Sigmoid colon (tissue), 4 donors: ENCODE measurements around the gene ANK2.

Experiments
- CTCF ChIP-seq, 4 experiments: fragments of 450-650 bp in 3 of 4; fragments of 200-600 bp in 1 of 4; IDR thresholded peaks; one replicate each; pipeline ENCODE4 v1.5.1; 2016 to 2019; ENCODE audit warnings: antibody characterized with exemption in 4 of 4, mild to moderate bottlenecking in 3 of 4, moderate library complexity in 2 of 4
- POLR2A ChIP-seq, 2 donors: fragments of 450-650 bp; IDR thresholded peaks; one replicate each; pipeline ENCODE4 v1.6.1; 2016; ENCODE audit warnings: antibody characterized with exemption in 2 of 2, mild to moderate bottlenecking in 2 of 2, moderate library complexity in 2 of 2
- POLR2AphosphoS5 ChIP-seq, 4 donors: sonication (generic); formaldehyde crosslinking; IDR thresholded peaks; one replicate each; pipeline ENCODE4 v1.6.1; 2017; ENCODE audit warnings: antibody characterized with exemption in 4 of 4

GRCh38 chr4:113052379-113052951 lies 3.0 kb downstream of the ANK2 start:
- TF ChIP-seq POLR2A (IDR thresholded peaks at IDR 0.05) (no peak), CTCF (IDR thresholded peaks at IDR 0.05) (no peak), POLR2AphosphoS5 (IDR thresholded peaks at IDR 0.05) (no peak)
